Thymus (tissue), 11 donors: Measurements from ENCODE around the gene NEAT1. TPM values are rescaled to one million over a fixed set of nuclear protein-coding genes. Genes with fewer than 3 reads are reported as not detected.
A peak's percentile ranks its signal among the peaks of the same experiment; 100 is the strongest.
"Not testable (repeated sequence)": the region's sequence is repeated elsewhere in the genome, so short reads cannot be mapped to it uniquely, and the experiment has no call there.

ENCODE experiments used
- DNase-seq, 9 donors: peaks; one replicate each; pipeline ENCODE4 v3.0.0-alpha.2; 2013; ENCODE audit warnings: low spot score in 9 of 9, low read depth in 6 of 9, missing footprints in 1 of 9
- H3K27ac ChIP-seq, 2 donors: one replicate each; pipeline ENCODE4 v1.5.1; 2013; ENCODE audit warnings: control low read depth in 1 of 2, low read depth in 1 of 2, low read length in 1 of 2, mild to moderate bottlenecking in 1 of 2, moderate library complexity in 1 of 2
- H3K27me3 ChIP-seq, 2 donors: one replicate each; pipeline ENCODE4 v1.5.1; 2013; ENCODE audit warnings: low read length in 1 of 2; ENCODE audit not compliant: control insufficient read depth in 2 of 2, insufficient read depth in 1 of 2
- H3K36me3 ChIP-seq, 2 donors: one replicate each; pipeline ENCODE4 v1.5.1; 2013; ENCODE audit warnings: low read length in 1 of 2, mild to moderate bottlenecking in 1 of 2, moderate library complexity in 1 of 2; ENCODE audit not compliant: control insufficient read depth in 2 of 2, insufficient read depth in 2 of 2
- H3K4me1 ChIP-seq, 2 donors: one replicate each; pipeline ENCODE4 v1.5.1; 2013; ENCODE audit warnings: low read length in 2 of 2; ENCODE audit not compliant: control insufficient read depth in 2 of 2, insufficient read depth in 2 of 2
- H3K4me3 ChIP-seq, 2 donors: one replicate each; pipeline ENCODE4 v1.5.1; 2013; ENCODE audit warnings: low read length in 2 of 2, control low read depth in 1 of 2, mild to moderate bottlenecking in 1 of 2
- H3K9me3 ChIP-seq, 2 donors: one replicate each; pipeline ENCODE4 v1.5.1; 2013; ENCODE audit warnings: low read length in 1 of 2, mild to moderate bottlenecking in 1 of 2; ENCODE audit not compliant: control insufficient read depth in 2 of 2, insufficient read depth in 1 of 2
- WGBS: extraction: QIAGEN DNeasy Blood & Tissue Kit; methylation state at CpG from one replicate; pipeline ENCODE4 v1.1.7; 2013; 5-methylcytosine and 5-hydroxymethylcytosine counted together
- polyA plus RNA-seq: library from polyadenylated mRNA; stranded (reverse); fragments of 200-250 nt; gene quantifications from one replicate; pipeline ENCODE4 v1.2.3, GENCODE V29; 2013
- total RNA-seq: library from RNA; stranded (reverse); fragments of 120-200 nt; gene quantifications from one replicate; pipeline ENCODE4 v1.2.4, GENCODE V29; 2013
- donor health status: healthy.

Gene NEAT1
- total and polyA plus RNA-seq, 2 donors = 9.2 to 3,325 TPM

DNA sequence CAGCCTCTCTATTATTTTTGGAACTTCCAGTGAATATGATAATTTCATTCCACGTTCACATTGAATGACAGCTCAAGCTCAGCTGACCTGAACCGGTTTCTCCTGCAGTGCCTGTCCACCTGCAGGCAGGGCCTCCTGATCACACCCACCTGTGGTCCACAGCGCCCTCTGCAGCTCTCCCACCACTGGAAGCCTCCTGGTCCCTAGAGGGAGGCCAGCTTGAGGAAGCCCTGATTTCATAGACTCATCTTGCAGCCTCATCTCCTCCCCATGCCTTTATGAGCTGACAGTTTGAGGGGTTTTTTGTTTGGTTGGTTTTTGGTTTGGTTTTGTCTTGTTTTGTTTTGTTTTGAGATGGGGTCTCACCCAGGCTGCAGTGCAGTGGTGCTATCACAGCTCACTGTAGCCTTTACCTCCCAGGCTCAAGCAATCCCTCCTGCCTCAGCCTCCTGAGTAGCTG lies 46.3 kb downstream of the NEAT1 start:
- peak in 1 of 9 donors; percentile 62 for DNase-seq
- Histone ChIP-seq H3K9me3 (peaks cover 0 to 6% of the 10 kb centered on the region in 2 donors), H3K4me1 (peaks cover 13 to 20% of the 10 kb centered on the region in 2 donors), H3K27ac (no peak overlapping the region), H3K27me3 (no peaks in the 10 kb centered on the region), H3K36me3 (no peaks in the 10 kb centered on the region), H3K4me3 (no peak overlapping the region)
- WGBS = 31% methylated on average over 3 of the region's 3 CpGs

DNA sequence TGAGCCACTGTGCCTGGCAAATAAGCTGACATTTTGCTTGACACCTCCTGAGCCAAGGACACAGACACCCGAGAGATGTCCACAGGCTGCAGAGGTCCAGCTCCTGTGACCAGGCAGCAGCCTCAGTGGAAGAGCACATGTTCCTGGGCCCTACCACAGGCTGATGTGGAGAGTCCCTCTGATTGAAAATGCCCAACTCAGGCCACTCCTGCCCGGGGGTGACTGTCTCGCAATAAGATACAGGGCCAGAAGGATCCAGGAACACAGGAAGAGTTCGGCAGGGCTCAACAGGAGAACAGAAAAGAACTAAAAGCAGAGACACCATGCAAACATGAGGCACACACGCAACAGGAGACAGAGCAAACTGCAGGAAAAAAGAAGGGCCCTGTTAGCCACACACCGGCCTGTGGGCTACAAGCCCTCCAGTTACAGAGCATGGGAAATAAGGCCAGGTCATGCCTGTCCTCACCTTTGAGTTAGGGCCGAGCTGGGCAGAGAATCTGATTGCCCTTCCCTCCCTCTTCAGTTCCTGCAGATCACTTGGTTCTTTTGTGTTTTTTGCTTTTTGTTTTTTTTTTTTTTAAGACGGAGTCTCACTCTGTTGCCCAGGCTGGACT lies 47.9 kb downstream of the NEAT1 start:
- H3K27ac ChIP-seq = no peak overlapping the region
- peaks cover 0 to 6% of the 10 kb centered on the region in 2 donors for H3K9me3 ChIP-seq
- peaks cover 13 to 20% of the 10 kb centered on the region in 2 donors for H3K4me1 ChIP-seq
- 97% methylated on average over 8 of the region's 8 CpGs for WGBS
- no peaks in the 10 kb centered on the region for H3K36me3 ChIP-seq
- no peaks in the 10 kb centered on the region for H3K27me3 ChIP-seq
- H3K4me3 ChIP-seq = no peak overlapping the region
- no peak for DNase-seq

DNA sequence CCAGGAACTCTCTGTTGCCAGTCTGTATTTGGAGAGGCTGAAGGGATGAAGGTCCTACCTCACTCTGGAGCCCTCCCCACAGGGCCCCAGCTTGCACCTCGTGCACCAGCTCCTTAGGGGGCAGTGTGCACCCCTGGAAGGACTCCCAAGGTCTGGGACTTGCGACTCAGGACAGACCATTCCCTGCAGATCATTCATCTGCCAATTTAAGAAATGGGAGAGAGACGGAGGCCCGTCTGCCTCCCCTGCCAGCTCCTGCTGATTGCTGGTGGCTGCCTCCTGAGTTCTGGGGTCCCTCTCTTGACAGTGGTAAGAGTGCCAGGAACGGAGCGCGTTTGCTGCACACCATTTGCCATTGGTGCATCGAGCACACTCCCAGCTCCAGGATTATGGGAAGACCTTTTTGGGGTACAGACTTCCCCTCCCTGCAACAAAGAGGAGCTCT lies 48.9 kb downstream of the NEAT1 start:
- Histone ChIP-seq H3K36me3 (no peaks in the 10 kb centered on the region), H3K27me3 (no peaks in the 10 kb centered on the region), H3K9me3 (peaks cover 0 to 6% of the 10 kb centered on the region in 2 donors), H3K27ac (peak overlapping the region; percentile 70 to 71), H3K4me1 (peaks cover 17 to 25% of the 10 kb centered on the region in 2 donors), H3K4me3 (peak overlapping the region in 1 of 2 donors; percentile 12)
- WGBS = 74% methylated on average over 8 of the region's 8 CpGs
- peak in 1 of 9 donors; percentile 53 for DNase-seq

DNA sequence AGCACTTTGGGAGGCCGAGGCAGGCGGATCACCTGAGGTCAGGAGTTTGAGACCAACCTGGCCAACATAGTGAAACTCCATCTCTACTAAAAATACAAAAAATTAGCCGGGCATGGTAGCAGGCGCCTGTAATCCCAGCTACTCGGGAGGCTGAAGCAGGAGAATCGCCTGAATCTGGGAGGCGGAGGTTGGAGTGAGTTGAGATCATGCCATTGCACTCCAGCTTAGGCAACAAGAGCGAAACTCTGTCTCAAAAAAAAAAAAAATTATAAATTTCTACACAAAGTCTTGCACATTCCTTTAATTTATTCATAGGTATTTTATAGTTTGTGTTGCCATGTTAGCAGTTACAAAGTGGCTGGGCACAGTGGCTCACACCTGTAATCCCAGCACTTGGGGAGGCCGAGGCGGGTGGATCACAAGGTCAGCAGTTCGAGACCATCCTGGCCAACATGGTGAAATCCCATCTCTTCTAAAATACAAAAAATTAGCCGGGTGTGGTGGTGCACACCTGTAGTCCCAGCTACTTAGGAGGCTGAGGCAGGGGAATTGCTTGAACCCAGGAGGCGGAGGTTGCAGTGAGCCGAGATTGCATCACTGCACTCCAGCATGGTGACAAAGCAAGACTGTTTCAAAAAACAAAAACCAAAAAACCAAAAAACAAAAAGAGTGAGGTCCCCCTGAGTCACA lies 50.1 kb downstream of the NEAT1 start:
- not testable (repeated sequence) for H3K27me3 ChIP-seq, H3K9me3 ChIP-seq, H3K4me3 ChIP-seq, H3K36me3 ChIP-seq, DNase-seq
- WGBS = 90% methylated on average over 14 of the region's 14 CpGs
- peak overlapping the region; percentile 70 to 71 for H3K27ac ChIP-seq
- H3K4me1 ChIP-seq = peaks cover 20 to 31% of the 10 kb centered on the region in 2 donors

DNA sequence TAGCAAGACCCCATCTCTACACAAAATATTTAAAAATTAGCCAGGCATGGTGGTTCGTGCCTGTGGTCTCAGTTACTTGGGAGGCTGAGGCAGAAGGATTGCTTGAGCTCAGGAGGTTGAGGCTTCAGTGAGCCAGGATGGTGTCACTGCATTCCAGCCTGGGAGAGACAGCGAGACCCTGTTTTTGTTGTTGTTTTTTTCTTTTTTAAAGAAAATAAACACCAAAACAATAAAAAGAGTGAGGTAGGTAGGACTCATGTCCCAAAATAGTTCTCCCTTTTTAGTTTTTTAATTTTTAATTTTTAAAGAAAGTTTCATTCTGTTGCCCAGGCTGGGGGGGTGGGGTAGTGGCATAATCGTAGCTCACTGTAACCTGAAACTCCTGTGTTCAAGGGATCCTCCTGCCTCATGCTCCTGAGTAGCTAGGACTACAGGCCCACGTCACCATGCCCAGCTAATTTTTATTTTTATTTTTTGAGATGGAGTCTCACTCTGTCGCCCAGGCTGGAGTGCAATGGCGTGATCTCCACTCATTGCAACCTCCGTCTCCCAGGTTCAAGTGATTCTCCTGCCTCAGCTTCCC lies 50.8 kb downstream of the NEAT1 start:
- WGBS = 98% methylated on average over 7 of the region's 7 CpGs
- DNase-seq = no peak
- Histone ChIP-seq H3K4me1 (peaks cover 20 to 36% of the 10 kb centered on the region in 2 donors), H3K27ac (no peak overlapping the region), H3K9me3 (peaks cover 0 to 6% of the 10 kb centered on the region in 2 donors), H3K27me3 (no peaks in the 10 kb centered on the region), H3K4me3 (no peak overlapping the region), H3K36me3 (no peaks in the 10 kb centered on the region)

DNA sequence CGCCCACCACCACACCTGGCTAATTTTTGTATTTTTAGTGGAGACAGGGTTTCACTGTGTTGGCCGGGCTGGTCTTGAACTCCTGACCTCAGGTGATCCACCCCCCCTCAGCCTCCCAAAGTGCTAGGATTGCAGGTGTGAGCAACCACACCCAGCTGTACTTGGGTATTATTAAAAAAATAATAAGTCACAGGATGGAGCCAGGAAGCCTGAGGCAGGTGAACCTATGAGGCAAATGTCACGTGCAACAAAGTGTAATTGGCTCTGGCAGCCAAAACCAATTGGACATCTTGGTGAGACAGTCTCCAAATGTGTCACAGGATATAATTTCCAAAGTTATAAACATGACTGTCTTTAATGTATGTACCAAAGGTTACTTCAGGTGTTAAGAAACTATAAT lies 52.3 kb downstream of the NEAT1 start:
- H3K27ac ChIP-seq = no peak overlapping the region
- peaks cover 20 to 46% of the 10 kb centered on the region in 2 donors for H3K4me1 ChIP-seq
- WGBS = 98% methylated on average over 3 of the region's 3 CpGs

DNA sequence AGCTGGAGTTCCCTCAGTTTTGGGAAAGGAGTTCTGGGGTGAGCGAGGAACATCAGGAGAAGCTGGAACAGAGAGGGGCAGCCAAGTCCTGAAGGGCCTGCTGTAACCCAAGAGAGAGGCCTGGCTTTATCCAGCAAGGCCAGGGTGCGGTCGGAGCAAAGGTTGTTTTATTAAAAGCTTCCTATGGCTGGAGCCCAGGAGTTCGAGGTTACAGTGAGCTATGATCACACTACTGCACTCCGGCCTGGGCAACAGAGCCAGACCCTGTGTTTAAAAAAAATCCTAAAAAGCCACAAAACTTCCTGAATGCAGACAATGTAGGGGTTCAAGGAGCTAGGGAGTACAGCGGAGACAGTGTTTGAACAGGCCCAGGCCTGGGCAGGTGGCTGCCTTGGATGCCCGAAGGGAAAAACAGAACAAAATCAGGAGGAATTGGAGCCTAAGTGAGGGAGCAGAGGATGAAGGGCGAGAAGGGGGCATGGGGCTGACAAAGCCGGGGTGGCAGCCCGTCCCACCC lies 54.1 kb downstream of the NEAT1 start:
- no peaks in the 10 kb centered on the region for H3K27me3 ChIP-seq
- no peak for DNase-seq
- peaks cover 14 to 39% of the 10 kb centered on the region in 2 donors for H3K4me1 ChIP-seq
- WGBS = 29% methylated on average over 10 of the region's 10 CpGs
- H3K9me3 ChIP-seq = peaks cover 0 to 3% of the 10 kb centered on the region in 2 donors
- peak overlapping the region; percentile 94 to 97 for H3K27ac ChIP-seq
- H3K4me3 ChIP-seq = peak overlapping the region; percentile 97 to 99
- no peaks in the 10 kb centered on the region for H3K36me3 ChIP-seq

More for the DNA sequence above, 52.3 kb downstream of the NEAT1 start:
- Histone ChIP-seq H3K36me3 (no peaks in the 10 kb centered on the region), H3K27me3 (no peaks in the 10 kb centered on the region), H3K9me3 (peaks cover 0 to 6% of the 10 kb centered on the region in 2 donors), H3K4me3 (no peak overlapping the region)
- no peak for DNase-seq

DNA sequence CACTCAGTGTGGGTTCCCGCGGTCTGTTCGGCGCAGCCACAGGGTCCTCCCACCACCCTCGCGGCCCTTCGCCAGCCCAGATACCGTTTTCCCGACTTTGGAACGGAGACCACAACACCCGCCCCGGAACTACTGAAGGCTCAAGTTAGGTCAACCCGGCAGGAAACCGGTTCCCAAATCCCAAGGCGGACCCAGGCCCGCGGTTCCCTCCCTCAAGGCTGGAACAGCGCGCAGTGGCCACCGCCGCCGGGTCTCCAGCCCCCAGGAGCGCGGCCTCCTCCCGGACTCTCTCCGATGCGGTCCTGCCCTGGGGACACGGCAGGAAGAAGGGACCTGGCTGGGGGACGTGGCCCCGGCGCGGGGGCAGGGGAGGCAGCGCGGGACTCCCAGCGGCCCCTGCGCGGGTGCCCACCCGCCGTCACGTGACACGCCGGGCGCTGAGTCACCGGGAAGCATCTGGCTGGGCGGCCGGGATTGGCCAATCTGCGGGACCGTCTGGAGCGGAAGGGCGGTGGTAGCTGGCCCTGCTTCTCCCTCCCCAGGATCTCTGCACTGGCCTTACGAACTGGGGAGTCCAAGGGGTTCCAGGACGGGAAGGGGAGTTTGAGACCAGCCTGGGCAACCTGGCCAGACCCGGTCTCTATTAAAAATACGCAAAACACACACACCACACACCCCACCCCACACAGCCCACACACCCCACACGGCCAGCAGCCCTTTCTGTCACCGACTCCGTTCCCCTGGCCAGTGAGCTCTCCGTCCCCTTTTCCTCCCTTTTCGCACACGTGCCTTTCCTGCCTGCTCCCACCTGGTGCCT lies 54.8 kb downstream of the NEAT1 start:
- no peaks in the 10 kb centered on the region for H3K9me3 ChIP-seq
- peak overlapping the region; percentile 94 to 97 for H3K27ac ChIP-seq
- H3K4me1 ChIP-seq = peaks cover 7 to 32% of the 10 kb centered on the region in 2 donors
- H3K36me3 ChIP-seq = no peaks in the 10 kb centered on the region
- DNase-seq = peak in 6 of 9 donors; percentile 74 to 92 (median 84)
- peak overlapping the region; percentile 97 to 99 for H3K4me3 ChIP-seq
- no peaks in the 10 kb centered on the region for H3K27me3 ChIP-seq
- under 1% methylated on average over 60 of the region's 60 CpGs for WGBS
